DMS114 treated with DMSO at 0.1 percent for 48 hours (cell line): ENCODE data around the gene TRAF7.

ENCODE experiments used
- DNase-seq: peaks from one replicate; lab custom pipeline; 2025; ENCODE audit not compliant: unreplicated experiment; lab: John Stamatoyannopoulos, UW

The TRAF7 gene

DNA sequence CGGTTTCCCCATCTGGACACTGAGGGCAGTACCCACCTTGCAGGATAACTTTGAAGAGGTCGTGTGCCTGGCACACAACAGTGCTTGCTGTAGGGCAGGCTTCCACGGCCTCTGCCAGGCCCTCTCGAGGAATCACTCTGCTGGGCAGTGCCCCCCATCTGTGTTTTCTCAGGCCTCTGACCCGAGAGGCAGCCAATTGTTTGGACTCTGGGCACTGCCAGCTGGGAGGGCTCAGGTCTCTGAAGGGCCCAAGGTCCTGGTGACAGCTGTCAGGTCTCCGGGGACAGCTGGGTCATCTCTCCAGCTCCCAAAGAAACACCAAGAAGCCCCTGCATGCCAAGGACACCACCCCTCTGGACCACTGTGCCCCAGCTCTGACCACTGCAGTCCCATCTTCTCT lies 8.2 kb upstream of the TRAF7 start:
- no peak for DNase-seq

DNA sequence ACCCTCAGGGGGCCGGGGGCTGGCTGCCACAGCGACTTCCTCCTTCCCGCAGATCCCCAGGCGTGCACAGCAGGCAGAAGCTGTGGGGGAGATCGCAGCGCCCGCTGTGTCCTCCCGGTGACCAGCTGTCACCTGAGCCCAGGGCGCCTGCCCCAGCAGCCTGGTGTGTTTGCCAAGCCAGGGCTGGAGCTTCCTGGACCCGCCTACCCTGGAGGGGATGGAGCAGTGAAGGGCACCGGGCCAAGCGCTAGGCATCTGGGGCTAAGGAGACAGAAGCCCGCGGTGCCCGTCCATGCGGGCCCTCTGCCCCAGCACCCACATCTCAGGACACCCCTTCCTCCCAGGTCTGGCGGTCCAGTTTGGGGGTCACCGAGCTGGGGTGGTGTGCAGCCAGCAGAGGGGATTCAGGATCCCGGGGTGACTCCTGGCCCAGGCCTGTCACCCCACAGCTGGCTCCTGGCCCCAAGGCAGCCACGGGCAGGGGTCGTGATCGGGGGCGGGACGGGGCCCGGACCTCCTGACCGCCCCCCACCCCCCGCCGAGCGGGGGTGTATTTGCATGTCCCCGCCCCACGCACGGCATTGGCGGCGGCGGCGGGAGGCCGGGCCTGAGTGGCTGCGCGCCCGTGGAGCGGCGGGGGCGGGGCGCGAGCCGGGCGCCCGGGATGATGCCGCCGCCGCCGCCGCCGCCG lies 7.5 kb upstream of the TRAF7 start, which contains the start of gene RAB26:
Gene RAB26 (plus strand): TSS at position 645 of the 691 bp plus-strand sequence. CDS start 159 bp downstream, outside the sequence.
- DNase-seq: no peak

DNA sequence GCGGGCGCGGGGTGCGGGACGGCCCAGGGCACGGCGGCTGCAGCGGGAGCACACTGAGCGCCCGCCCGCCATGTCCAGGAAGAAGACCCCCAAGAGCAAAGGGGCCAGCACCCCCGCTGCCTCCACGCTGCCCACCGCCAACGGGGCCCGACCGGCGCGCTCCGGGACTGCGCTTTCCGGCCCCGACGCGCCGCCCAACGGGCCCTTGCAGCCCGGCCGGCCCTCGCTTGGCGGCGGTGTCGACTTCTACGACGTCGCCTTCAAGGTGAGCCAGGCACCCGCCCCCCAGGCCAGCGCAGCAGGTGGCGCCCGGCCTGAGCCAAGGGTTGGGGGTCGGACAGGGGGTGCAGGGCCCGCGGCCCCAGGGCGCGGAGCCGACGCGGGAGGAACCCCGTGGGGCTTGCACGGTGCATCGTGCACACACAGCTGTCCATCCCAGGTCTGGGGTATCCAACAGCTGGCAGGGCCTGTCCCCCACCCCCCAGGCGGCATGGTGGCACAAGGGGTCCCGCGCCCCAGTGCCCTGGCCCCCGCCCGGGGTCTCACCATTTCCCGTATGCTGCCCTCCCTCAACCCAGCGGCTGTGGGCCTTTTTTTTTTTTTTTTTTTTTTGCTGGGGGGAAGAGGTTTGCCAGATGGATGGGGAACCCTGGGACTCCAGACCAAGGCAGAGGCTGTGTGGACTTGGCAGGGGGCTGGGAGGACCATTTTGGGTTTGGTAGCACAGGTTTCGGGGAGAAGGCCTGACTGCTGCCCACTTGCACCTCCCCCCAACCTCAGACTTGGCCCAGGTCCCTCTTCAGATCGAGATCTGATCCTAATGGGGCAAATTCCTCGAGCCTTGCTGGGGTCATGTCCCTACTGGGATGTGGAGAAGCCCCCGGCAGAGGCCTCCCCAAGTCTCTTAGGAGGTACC lies 6.6 kb upstream of the TRAF7 start:
- no peak for DNase-seq

DNA sequence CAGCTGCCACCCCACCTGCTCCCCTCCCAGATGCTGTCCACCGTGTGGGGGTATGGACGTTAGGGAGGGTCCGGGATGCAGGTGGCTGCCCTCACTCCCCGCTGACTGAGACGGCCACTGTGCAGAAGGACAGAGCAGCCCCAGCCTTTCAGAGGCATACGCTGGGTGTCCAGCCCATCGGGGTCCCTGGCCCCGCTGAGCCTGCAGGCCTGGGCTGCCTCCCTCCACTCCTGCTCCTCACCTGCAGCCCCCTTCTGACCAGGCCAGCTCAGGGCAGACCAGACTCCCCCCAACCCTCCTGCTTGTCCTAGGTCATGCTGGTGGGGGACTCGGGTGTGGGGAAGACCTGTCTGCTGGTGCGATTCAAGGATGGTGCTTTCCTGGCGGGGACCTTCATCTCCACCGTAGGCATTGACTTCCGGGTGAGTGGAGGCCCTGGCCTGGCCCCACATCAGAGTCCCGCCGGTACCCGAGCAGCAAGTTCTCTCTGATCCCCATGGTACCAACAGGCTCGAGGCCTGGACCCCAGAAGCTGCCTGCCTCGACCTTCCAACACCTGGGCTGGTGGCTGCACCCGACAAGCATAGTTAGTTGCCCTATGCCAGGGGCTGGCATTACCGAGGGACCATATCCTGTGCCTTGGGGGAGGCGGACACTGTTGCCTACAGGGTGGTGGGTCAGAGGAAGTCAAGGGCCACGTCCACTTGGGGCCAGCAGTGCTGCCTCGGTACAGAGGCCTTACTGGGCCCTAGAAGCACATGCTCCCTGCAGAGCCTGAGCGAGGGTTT lies 5.8 kb upstream of the TRAF7 start:
- DNase-seq: no peak

DNA sequence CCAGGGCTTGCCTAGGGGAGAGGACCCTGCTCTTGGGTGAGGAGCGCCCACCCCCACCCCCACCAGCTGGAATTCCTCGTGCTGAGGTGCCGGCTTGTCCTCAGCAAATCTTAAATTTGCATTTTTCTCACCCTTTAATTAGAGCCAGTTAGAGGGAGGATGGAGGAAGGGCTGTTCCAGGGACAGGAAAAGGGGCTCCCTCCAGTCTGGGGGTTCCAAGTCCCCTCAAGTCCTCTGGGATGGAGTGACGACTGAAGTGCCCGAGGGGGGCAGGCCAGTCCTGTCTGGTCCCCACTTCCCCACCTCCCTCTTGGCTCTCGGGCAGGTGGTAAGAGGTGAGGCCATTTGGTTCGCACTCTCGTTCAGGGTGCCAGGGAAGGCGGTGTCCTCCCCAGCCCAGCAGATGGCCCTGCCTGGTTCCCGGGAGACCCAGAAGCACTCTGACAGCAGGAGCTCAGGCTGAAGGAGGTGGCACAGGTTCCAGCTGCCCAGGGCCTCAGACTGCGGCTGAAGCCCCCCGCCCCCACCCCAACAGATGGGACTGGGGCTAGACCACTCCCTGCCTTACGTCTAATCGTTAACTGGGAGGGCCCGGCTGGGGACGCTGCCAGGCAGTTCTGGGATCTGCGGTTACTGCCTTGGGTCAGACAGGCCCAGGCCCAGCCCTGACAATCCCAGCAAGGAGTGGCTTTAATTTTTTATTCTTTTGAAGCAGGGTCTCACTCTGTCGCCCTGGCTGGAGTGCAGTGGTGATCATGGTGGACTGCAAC lies 5.0 kb upstream of the TRAF7 start:
- no peak for DNase-seq

DNA sequence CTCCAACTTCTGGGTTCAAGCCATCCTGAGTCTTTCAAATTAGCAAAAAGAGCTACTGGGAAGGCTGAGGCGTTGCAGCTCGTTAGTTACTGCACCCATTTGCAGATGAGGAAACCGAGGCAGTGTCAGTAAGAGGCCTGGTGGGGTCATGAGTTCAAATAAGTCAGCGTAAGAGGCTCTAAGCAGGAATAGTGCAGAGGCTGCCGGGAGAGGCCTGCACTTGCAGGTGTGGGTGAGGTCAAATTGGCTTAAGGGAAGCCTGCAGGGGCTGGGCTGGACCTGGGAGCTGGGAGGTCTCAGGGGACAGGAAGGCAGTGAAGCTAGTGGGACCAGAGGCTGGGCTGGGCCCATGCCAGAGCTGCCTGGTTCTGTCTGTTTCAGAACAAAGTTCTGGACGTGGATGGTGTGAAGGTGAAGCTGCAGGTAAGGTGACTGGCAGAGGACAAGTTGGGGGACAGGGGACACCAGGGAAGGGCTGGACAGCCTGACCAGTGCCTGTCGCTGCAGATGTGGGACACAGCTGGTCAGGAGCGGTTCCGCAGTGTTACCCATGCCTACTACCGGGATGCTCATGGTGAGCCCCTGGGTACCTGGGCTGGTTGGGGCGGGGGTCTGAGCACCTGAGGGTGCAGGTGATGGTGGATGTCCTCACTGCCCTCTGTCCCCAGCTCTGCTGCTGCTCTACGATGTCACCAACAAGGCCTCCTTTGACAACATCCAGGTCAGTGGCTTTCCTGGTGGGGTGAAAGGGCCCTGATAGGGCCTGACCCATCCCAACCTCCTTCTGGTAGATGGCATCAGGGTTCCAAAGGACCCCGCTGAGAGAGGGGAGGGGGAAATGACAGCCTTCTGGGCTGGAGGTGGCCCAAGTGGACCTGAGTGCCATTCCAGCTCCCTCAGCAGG lies 4.1 kb upstream of the TRAF7 start:
- no peak for DNase-seq

DNA sequence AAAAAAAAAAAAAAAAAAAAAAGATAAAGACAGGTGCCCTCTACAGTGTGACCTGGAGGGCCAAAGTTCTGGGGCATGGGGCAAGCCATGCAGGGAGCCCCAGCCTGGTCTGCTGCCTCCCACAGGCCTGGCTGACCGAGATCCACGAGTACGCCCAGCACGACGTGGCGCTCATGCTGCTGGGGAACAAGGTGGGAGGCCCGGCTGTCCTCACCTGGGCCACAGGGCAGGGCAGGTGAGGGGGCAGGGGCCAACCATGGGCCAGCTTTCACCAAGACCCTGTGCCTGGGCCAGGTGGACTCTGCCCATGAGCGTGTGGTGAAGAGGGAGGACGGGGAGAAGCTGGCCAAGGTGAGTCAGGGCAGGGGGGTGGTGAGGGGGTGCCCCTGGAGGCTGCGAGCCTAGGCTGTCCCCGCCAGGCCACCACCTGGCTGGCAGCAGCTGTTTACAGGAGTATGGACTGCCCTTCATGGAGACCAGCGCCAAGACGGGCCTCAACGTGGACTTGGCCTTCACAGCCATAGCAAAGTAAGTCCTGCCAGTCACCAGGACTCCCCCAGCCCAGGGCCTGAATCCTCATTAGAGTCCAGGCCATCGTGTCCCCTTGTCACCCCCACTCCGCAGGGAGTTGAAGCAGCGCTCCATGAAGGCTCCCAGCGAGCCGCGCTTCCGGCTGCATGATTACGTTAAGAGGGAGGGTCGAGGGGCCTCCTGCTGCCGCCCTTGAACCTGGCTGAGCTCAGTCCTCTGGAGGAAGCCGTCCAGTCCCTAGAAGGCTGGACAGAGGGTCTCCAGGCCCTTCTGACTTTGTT lies 2.7 kb upstream of the TRAF7 start:
- no peak for DNase-seq

DNA sequence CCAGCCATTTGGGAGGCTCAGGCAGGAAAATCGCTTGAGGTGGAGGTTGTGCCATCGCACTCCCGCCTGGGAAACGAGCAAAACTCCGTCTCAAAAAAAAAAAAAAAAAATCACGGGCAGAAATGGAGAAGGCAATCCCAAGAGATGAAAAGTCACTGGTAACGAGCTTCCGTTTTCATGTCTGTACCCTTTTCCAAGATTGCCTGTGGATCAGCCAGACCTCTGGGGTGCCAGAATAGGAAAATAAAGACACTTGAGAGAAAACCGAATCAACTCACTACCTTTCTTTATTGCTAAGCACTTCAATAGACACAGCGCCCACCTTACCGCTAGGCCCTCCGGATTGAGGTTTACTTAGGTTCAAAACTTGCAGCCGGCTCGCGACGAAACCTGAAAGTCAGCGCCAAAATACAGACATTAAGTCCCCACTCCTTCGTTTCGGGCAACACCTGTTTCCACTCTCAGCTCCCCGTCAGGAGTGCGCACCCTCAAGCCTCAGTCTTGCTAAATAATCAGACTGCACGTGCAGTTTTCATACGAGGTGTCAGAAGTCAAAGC lies 970 bp upstream of the TRAF7 start:
- DNase-seq: no peak

DNA sequence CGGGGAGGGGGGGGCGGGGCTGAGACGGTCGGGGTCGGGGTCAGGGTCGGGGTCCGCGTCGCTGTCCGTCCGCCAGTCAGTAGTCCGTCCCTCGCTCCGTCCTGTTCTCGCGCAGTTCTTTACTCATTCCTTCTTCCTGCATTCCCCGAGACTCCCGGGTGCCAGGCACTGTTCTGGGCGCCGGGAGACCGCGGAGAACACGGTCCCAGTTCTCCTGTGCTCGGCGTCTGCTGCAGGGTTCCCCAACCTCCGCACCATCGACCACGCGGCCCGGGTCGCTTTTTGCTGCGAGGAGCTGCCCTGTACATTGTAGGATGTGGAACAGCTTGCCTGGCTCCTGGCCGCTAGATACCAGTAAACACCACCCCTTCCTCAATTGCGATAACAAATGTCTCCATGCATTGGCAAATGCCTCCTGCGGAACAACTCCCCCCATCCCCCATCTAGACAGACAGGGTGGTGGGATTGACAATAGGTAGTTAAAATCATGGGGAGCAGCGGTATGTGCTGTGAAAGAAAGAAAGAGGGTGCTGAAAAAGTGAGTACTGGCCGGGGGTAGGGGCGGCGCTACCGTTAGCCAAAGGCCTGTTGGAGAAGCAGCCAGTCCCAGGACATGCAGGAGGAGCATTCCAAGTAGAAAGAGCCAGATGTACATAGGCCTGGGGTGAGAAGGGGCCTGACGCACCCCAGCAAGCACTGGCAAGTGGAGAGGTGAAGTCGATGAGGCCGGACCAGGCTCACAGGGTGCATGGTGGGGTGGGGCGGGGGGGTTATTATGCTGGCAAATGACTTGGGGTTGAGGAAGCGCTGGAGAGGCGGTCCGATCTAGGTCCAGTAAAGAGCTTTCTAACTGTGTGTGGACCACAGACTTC lies 631 bp downstream of the TRAF7 start:
- no peak for DNase-seq

DNA sequence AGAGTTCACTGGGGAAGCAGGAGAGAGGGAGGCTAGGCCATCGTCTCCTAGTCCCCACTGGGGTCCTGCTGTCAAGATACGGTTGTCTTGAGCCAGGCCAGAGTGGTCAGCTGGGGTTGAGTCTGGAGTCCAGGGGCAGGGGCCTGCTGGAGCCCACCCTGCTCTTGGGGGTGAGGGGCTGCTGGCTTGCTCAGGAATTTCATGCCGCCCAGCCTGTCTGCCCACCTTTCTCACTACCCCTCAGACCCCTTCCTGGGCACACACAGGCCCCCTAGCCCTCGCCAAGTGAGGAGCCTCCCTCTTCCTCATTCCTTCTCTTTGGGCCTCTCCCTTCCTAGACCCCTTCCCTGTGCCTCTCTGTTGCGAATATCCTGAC lies 1.3 kb downstream of the TRAF7 start:
- no peak for DNase-seq

DNA sequence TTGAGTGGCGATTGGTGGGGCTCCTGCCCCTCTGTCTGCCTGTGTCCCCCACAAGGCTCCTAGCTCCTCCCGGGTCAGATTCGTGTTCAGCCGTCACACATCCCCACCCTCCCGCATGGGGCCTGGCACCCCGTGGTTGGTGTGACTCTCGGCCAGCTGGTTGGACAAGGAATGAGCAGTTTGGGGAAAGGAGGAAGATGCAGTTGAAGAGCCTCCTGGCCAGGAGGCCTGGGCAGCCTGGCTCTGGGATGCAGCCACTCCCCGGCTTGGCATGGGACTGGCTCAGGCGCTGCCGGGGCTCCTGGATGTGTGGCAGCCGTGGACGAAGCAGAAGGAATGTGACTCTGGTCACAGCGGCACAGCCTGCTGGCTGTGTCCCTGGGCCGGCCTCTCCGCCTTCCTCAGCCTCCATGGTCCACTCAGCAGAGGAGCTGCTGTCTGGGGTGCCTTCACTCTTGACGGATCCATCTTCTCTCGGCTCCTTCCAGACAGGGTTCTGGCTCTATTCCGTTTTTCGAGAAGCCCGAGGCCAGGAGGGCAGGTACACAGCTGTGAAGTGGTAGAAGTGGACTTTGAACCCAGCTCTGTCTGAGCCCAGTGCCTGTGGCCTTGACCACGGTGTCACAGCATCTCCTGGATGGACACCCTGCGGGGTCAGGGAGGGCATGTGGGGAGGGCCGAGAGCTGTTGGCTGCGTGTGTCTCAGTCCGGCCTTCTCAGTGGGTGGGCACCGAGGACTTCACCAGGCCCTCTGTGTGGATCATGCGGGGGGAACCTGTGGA lies 2.1 kb downstream of the TRAF7 start:
- DNase-seq: no peak

DNA sequence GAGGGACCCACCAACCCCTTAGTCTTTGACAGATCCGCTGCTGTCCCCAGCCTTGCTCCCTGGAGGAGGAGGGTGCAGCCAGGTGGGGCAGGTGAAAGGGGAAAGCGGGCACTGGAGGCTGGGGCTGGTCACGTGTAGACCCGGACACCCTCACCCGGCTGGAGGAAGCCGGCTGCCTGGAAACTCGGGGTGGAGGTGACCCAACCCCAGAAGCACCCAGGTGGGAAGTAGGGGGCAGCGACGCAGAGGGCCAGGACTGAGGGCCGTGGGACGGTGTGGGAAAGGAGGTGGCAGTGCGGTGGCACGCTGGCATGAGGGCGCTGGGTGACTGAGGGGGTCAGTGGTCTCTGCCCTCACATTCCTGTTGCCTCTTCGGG lies 2.7 kb downstream of the TRAF7 start:
- no peak for DNase-seq

DNA sequence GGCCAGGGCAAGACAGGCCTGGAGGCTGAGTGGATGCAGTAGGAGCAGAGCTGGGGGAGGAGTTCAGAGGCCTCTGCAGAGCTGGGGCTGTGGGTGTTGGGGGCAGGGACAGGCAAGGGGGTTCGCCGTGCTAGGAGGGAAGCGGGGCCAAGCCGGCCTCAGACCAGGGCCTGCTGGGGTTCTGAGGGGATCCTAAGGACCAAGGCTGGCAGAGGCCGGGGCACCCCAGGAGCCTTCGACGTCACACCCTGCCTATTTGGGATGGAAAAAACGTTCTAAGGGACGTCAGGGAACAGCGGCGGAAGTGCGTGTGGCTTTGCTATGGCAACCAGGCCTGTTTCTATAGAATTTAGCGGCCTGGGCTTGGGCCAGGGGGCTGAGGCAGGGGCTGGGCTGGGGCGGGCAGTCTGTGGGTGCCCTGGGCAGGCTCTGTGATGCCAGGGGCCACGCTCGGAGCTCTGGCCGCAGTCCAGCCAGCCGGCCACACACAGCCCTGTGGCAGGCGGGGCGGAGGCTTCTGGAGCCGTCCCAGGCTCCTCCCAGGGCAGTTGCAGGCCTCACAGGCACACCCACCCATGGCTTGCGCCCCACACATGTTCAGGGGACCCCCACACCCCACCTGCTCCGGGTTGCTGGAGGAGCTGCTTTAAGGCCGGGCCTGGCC lies 3.7 kb downstream of the TRAF7 start:
- DNase-seq: no peak

DNA sequence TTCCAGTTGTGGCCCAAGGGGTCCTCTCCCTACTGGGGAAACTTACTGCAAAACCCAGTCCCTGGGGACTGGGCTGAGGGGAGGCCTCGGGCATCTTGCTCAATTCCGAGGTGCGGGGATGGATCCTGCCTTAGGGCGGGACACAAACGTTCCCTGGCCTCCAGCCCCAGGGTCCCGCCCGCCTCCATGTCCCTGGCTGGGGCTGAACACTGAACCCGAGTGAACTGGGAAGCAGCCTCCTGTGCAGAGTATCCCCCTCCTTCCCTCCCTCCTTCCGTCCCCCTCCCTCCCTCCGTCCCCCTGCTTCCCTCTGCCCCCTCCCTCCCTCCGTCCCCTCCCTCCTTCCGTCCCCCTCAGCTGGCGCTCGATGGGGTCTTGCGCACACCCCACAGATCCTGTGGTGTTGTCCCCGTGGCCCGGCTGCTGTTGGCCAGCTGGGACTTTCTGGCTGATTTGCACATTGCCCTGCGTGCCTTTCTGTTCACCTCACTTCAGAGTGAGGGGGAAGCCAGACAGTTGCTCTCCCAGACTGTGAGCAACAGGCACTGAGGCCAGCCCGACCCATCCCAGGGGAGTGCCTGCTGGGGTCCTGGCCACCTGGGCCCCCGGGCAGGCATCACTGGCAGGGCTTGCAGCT lies 5.5 kb downstream of the TRAF7 start:
- DNase-seq: no peak

DNA sequence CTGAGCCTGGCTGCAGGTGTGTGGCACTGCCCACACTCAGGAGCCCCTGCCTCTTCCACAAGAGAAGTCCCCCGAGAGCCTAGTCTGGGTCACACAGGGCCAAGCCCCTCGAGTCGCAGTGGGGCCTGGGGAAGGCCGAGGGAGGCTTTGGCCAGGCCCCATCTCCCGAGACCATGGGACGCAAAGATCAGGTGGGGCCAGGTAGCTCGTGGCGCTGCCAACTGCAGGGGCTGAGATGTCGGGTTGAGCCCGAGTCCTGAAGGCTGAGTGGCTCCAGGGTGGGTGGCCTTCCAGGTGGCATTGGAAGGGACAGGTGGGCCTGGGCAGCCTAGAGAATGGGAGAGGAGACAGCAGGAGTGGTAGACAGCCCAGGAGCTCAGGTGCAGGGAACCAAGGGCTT lies 6.3 kb downstream of the TRAF7 start:
- no peak for DNase-seq

DNA sequence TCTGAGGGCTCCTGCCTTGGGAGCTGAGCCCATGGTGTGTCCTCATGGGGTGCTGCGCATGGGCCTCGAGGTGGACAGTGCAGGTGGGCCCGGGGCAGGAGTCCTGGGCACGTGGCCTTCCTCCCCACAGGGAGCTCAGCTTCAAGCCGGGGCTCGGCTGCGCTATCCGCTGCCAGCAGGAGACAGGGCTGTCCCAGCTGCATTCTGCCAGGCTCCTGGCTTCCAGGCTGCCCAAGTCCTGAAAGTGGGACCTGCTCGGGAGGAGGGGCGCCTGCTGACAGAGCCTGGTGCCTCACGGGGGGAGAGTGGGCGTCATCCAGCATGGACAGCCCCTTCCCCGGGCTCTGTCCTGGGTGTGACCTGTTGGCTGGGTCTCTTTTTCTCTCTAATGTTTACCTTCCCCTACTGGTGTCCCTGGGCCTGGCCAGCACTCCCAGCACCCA lies 7.1 kb downstream of the TRAF7 start:
- DNase-seq: no peak
